Skeletal muscle tissue (tissue), 4 donors: Measurements from ENCODE around the gene DNAH17. TPM values are rescaled to one million over a fixed set of nuclear protein-coding genes. Genes with fewer than 3 reads are reported as not detected.

ENCODE experiments used
- H3K27ac ChIP-seq: one replicate; pipeline ENCODE4 v1.7.0; 2013; ENCODE audit warnings: mild to moderate bottlenecking, low read depth, low read length, inconsistent platforms
- H3K27me3 ChIP-seq, 3 donors: one replicate each; pipeline ENCODE4 v1.7.0; 2013; ENCODE audit warnings: low read length in 3 of 3; ENCODE audit not compliant: control insufficient read depth in 3 of 3, insufficient read depth in 3 of 3
- H3K36me3 ChIP-seq, 3 donors: one replicate each; pipeline ENCODE4 v1.7.0; 2013; ENCODE audit warnings: low read length in 3 of 3; ENCODE audit not compliant: control insufficient read depth in 3 of 3, insufficient read depth in 3 of 3
- H3K4me1 ChIP-seq, 3 donors: one replicate each; pipeline ENCODE4 v1.7.0; 2013; ENCODE audit warnings: low read length in 3 of 3, mild to moderate bottlenecking in 3 of 3; ENCODE audit not compliant: control insufficient read depth in 3 of 3, insufficient read depth in 3 of 3
- H3K4me3 ChIP-seq, 3 donors: one replicate each; pipeline ENCODE4 v1.7.0; 2013; ENCODE audit warnings: low read length in 3 of 3
- H3K9ac ChIP-seq, 3 donors: one replicate each; pipeline ENCODE4 v1.7.0; 2013; ENCODE audit warnings: low read length in 3 of 3, mild to moderate bottlenecking in 3 of 3, moderate library complexity in 2 of 3, low read depth in 1 of 3
- H3K9me3 ChIP-seq, 3 donors: one replicate each; pipeline ENCODE4 v1.7.0; 2013; ENCODE audit warnings: low read length in 3 of 3; ENCODE audit not compliant: control insufficient read depth in 3 of 3
- total RNA-seq: library from RNA; depleted of rRNA; stranded (reverse); fragments of >200 nt; gene quantifications from one replicate; pipeline ENCODE4 v1.2.3, GENCODE V29; 2014
- donor health status: Osteomylitis.

DNAH17 gene
- total RNA-seq, 1 donor from 2014 or later = under 0.01 TPM

GRCh38 chr17:78384479-78385175 lies 192.6 kb downstream of the DNAH17 start:
- Histone ChIP-seq H3K9ac (peak overlapping the region in 2 of 3 donors; percentile 28 to 57), H3K27me3 (no peaks in the 10 kb centered on the region), H3K27ac (peak overlapping the region; percentile 74), H3K4me1 (peaks cover 49 to 69% (median 56%) of the 10 kb centered on the region in 3 donors), H3K4me3 (peak overlapping the region in 1 of 3 donors; percentile 4), H3K9me3 (no peaks in the 10 kb centered on the region), H3K36me3 (peaks cover 0 to 3% (median 0%) of the 10 kb centered on the region in 3 donors)

DNA sequence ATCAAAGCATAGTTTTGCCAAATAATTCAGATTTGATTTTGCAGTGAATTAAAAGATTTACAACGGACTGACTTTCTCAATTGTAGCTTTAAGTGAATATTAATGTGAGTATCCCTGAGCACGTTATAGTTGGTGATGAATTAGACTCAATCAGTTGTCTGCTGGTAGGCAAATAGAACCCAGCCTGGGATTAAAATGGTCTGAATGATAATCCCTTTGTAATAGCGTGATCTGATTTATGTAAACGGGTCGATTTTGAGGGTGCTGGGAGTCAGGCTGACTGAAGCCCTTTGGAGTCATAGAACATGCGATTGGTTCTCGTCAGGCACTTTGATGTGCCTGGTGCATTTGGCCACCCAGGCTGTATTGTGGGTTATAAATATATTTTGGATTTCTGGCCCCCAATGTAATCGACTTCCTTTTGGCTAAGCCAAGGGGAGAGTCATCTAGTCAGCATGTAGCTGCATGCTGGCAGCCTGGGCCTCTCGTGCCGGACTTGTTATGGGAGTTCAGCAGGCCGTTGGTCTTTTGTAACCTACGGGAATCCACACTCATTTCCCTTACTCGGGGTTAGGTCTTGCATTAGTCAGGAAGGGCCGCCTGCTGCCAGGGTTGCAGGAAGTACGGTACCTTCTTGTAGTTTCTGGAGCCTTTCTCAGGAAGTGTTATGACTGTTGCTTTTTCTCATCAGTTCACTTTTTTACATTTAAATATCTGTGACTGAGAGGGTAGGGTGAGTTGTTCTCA lies 193.3 kb downstream of the DNAH17 start:
- no peaks in the 10 kb centered on the region for H3K9me3 ChIP-seq
- no peaks in the 10 kb centered on the region for H3K27me3 ChIP-seq
- H3K4me1 ChIP-seq = peaks cover 54 to 73% (median 64%) of the 10 kb centered on the region in 3 donors
- H3K36me3 ChIP-seq = peaks cover 0 to 3% (median 0%) of the 10 kb centered on the region in 3 donors
- H3K4me3 ChIP-seq = no peak overlapping the region
- H3K9ac ChIP-seq = peak overlapping the region in 2 of 3 donors; percentile 28 to 57
- peak overlapping the region; percentile 74 for H3K27ac ChIP-seq

DNA sequence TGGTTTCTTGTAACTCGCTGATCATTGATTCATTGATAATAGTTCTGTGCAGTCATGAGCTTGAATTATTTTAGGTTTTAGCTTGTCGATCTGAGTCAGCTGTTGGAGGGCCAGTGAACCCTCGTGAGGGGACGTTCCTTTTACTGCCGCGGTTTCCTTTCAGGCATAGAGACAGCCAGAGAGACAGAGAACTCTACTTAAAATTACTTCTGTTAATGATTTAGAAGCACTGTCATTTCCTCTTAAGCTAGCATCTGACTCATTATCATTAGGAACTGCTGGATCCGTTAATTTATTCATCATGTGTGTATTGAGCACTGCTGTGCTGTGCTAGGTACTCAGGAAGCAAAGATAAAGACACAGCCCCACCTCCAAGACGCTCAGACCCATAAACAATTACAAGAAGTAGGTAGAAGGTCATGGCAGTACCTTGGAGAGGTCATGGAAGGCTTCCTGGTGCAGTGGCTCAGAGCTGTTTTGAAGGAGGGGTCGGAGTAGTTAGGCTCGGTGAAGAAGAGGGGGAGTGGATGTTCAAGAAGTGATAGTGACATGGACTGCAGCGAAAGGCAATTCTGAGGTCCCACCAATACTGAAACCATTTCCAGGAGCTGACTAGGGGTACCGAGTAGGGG lies 195.5 kb downstream of the DNAH17 start:
- Histone ChIP-seq H3K27ac (peak overlapping the region; percentile 72), H3K36me3 (peaks cover 0 to 3% (median 0%) of the 10 kb centered on the region in 3 donors), H3K4me3 (peak overlapping the region in 1 of 3 donors; percentile 24), H3K4me1 (peaks cover 47 to 67% (median 58%) of the 10 kb centered on the region in 3 donors), H3K9ac (peak overlapping the region in 1 of 3 donors; percentile 43), H3K9me3 (no peaks in the 10 kb centered on the region), H3K27me3 (no peaks in the 10 kb centered on the region)

GRCh38 chr17:78380370-78380769 lies 196.8 kb downstream of the DNAH17 start:
- Histone ChIP-seq H3K9ac (no peak overlapping the region), H3K27ac (no peak overlapping the region)

DNA sequence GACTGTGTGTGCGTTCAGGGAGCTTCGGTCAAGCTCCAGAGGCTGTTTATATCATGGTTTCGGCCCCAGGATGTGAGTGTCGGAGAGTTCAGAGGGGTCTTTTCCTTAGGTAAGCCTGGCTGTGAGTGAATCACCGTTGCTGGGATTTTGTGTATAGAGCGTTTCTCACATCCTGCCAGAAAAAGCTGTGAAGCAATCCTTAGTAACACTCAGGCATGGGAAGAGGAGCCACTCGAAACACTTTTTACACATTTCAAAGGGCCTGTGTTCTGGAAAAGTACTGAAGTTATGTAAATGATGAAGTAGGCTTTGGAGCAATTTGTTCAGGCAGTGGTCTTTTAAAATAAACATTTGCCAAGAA lies 198.1 kb downstream of the DNAH17 start:
- H3K27ac ChIP-seq = peak overlapping the region; percentile 83
- peak overlapping the region; percentile 92 to 96 (median 95) for H3K4me3 ChIP-seq
- H3K4me1 ChIP-seq = peaks cover 27 to 59% (median 41%) of the 10 kb centered on the region in 3 donors
- H3K9ac ChIP-seq = peak overlapping the region; percentile 91 to 95 (median 93)
- no peaks in the 10 kb centered on the region for H3K9me3 ChIP-seq
- H3K36me3 ChIP-seq = peaks cover 0 to 3% (median 0%) of the 10 kb centered on the region in 3 donors
- no peaks in the 10 kb centered on the region for H3K27me3 ChIP-seq

More at GRCh38 chr17:78380370-78380769, 196.8 kb downstream of the DNAH17 start:
- Histone ChIP-seq H3K36me3 (peaks cover 0 to 3% (median 0%) of the 10 kb centered on the region in 3 donors), H3K27me3 (no peaks in the 10 kb centered on the region), H3K4me3 (no peak overlapping the region), H3K4me1 (peaks cover 36 to 64% (median 47%) of the 10 kb centered on the region in 3 donors), H3K9me3 (no peaks in the 10 kb centered on the region)

DNA sequence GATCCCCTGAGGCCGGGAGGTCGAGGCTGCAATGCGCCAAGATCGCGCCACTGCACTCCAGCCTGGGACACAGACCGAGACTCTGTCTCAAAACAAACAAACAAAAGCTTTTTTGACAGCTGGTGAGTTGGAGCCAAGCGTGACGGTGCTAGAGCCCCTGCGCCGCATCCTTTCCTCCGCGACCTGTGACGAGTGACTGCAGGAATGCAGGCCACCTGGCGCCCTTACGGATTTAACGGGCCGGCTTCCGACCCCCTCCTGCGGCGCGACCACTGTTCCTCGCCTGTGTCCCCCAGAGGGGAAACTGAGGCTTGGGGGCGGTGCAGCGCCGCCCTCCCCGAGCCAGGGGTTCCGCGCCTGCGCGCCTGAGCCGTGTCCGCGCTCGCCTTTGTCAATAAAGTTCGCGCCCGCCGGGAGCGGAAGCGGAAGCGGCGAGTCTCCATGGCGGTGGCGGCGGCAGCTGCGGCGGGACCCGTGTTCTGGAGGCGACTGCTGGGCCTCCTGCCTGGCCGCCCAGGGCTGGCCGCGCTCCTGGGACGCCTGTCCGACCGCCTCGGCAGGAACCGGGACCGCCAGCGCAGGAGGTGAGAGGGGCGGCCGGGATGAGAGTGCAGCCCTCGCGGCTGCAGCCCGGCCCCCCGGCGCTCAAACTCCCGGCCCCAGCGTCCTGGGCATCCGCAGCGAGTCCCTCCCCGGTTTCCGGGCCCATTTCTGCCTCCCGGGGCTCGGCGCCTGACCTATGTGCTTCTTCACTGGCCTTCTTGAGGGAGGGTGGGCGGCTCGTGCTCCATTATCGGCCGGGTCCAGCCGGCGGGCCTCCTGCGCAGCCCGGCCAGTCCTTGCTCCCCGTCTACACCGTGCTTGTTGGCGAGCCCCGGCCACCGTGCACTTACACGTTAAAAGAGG lies 198.7 kb downstream of the DNAH17 start, which contains the start of gene PGS1:
Gene PGS1, plus strand, starts transcription at position 425 of the 906 bp plus-strand sequence. Its CDS starts 17 bp downstream, at position 442.
- Histone ChIP-seq H3K27me3 (no peaks in the 10 kb centered on the region), H3K4me1 (peaks cover 22 to 53% (median 35%) of the 10 kb centered on the region in 3 donors), H3K9ac (peak within 1 kb of the TSS; percentile 91 to 95 (median 93)), H3K36me3 (peaks cover 0 to 3% (median 0%) of the 10 kb centered on the region in 3 donors), H3K9me3 (no peaks in the 10 kb centered on the region), H3K27ac (peak within 1 kb of the TSS; percentile 83), H3K4me3 (peak within 1 kb of the TSS; percentile 92 to 96 (median 95))

DNA sequence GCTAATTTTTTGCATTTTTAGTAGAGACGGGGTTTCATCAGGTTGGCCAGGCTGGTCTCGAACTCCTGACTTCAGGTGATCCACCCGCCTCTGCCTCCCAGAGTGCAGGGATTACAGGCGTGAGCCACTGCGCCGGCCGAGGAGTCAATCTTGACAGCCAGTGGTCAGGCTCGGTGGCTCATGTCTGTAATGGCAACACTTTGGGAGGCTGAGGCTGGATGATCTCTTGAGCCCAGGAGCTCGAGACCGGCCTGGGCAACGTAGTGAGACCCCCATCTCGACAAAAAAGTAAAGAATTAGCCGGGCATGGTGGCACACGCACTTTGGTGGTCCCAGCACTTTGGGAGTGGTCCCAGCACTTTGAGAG lies 199.4 kb downstream of the DNAH17 start:
- H3K9me3 ChIP-seq = no peaks in the 10 kb centered on the region
- H3K36me3 ChIP-seq = peaks cover 0 to 3% (median 0%) of the 10 kb centered on the region in 3 donors
- H3K27ac ChIP-seq = peak overlapping the region; percentile 83
- H3K9ac ChIP-seq = peak overlapping the region; percentile 91 to 95 (median 93)
- H3K27me3 ChIP-seq = no peaks in the 10 kb centered on the region
- H3K4me3 ChIP-seq = peak overlapping the region; percentile 92 to 96 (median 95)
- peaks cover 22 to 48% (median 32%) of the 10 kb centered on the region in 3 donors for H3K4me1 ChIP-seq

GRCh38 chr17:78376161-78376560 lies 201.0 kb downstream of the DNAH17 start:
- Histone ChIP-seq H3K36me3 (peaks cover 0 to 2% (median 0%) of the 10 kb centered on the region in 3 donors), H3K4me1 (peaks cover 12 to 36% (median 20%) of the 10 kb centered on the region in 3 donors), H3K4me3 (no peak overlapping the region), H3K9me3 (no peaks in the 10 kb centered on the region), H3K9ac (no peak overlapping the region), H3K27ac (peak overlapping the region; percentile 86), H3K27me3 (no peaks in the 10 kb centered on the region)
